Measurements from ENCODE around the gene ZNF518B.
"Not testable (repeated sequence)": the region's sequence is repeated elsewhere in the genome, so short reads cannot be mapped to it uniquely, and the experiment has no call there.

The ZNF518B gene

GRCh38 chr4:10438924-10439323 is 18.3 kb downstream of the ZNF518B start:
- TF ChIP-seq GATA1 (IDR thresholded peaks at IDR 0.05; ENCODE audit: low read depth, low read length), result no peak
- no peak for TF ChIP-seq POLR2A (IDR thresholded peaks at IDR 0.05; ENCODE audit: low read length)
- no peak for DNase-seq

DNA sequence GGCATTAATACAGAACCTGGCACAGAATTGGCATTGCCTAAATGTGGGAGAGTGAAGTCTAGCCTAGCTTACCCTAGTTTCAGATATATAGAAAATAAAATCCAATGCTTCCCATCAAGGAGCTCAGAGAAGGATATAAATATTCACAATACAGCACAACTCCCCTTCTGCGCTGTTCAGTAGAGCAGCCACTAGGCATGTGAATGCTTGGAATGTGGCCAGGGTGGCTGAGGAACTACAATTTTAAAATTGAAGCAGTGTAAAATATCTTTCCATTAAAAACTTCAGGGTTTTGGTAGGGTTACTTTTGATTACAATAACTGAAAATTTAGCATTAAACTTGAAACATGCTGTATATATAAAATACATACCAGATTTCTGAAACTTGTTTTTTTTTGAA is 19.5 kb downstream of the ZNF518B start:
- DNase-seq, result no peak
- no peak for TF ChIP-seq GATA1 (IDR thresholded peaks at IDR 0.05; ENCODE audit: low read depth, low read length)
- TF ChIP-seq POLR2A (IDR thresholded peaks at IDR 0.05; ENCODE audit: low read length), result no peak

GRCh38 chr4:10427680-10428079 is 29.5 kb downstream of the ZNF518B start:
- DNase-seq, result not testable (repeated sequence)

DNA sequence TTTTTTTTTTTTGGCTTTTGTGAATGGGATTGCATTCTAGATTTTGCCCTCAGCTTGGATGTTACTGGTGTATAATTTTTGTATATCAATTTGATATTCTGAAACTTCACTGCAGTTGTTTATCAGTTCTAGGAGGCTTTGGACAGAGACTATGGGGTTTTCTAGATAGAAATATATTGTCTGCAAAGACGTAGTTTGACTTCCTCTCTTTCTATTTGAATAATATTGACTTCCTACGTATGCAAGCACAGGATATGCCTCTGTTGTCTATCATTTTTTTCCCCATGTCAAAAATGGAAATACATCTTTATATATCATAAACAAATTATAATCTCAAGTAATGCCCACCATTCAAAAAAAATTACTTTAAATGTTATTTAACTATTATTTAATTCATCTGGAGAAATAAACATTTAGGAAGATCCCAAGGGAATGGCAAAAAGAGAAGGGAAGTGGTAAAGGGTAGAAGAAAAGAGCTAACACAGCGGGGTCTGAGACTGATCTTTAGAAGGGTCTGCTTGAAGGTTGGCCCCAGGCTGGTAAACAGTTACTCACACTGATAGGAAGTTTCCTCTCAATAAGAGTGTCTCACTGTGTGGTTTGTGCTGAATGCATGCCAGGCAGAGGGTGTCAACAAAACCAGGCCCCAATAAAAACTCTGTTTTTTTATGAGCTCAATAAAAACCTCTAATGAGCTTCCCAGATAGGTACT is 35.7 kb downstream of the ZNF518B start:
- DNase-seq, result no peak
- TF ChIP-seq GATA1 (IDR thresholded peaks at IDR 0.05; ENCODE audit: low read depth, low read length), result no peak
- no peak for TF ChIP-seq POLR2A (IDR thresholded peaks at IDR 0.05; ENCODE audit: low read length)

GRCh38 chr4:10417740-10418139 is 39.5 kb downstream of the ZNF518B start:
- TF ChIP-seq GATA1 (IDR thresholded peaks at IDR 0.05; ENCODE audit: low read depth, low read length) (no peak), POLR2A (IDR thresholded peaks at IDR 0.05; ENCODE audit: low read length) (no peak)
- no peak for DNase-seq

GRCh38 chr4:10416441-10416840 is 40.8 kb downstream of the ZNF518B start:
- TF ChIP-seq GATA1 (IDR thresholded peaks at IDR 0.05; ENCODE audit: low read depth, low read length) (no peak), POLR2A (IDR thresholded peaks at IDR 0.05; ENCODE audit: low read length) (no peak)
- DNase-seq, result no peak

- no peak for TF ChIP-seq GATA1 (IDR thresholded peaks at IDR 0.05; ENCODE audit: low read depth, low read length)
- TF ChIP-seq POLR2A (IDR thresholded peaks at IDR 0.05; ENCODE audit: low read length), result no peak
These were observed 44.0 kb downstream of the ZNF518B start for GRCh38 chr4:10413177-10413576.

DNA sequence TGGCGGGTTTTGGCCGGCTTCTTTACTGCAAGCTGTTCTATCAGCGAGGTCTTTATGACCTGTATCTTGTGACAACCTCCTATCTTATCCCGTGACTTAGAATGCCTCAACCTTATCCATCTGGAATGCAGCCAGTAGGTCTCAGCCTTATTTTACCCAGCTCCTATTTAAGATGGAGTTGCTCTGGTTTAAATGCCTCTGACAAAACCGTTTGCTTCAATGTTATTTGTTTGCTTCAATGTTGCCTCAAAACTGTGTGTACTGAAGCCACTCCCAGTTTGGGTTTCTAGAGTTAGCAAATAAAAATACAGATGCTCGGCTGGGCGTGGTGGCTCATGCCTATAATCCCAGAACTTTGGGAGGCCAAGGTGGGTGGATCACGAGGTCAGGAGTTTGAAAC is 51.6 kb downstream of the ZNF518B start:
- DNase-seq, result no peak
- TF ChIP-seq POLR2A (IDR thresholded peaks at IDR 0.05; ENCODE audit: low read length), result no peak
- TF ChIP-seq GATA1 (IDR thresholded peaks at IDR 0.05; ENCODE audit: low read depth, low read length), result no peak

More at GRCh38 chr4:10413177-10413576, 44.0 kb downstream of the ZNF518B start:
- DNase-seq, result no peak

- DNase-seq, result peak; percentile 67 to 81
- TF ChIP-seq GATA1 (IDR thresholded peaks at IDR 0.05; ENCODE audit: low read depth, low read length) (no peak), POLR2A (IDR thresholded peaks at IDR 0.05; ENCODE audit: low read length) (no peak)
These were observed 53.4 kb downstream of the ZNF518B start for GRCh38 chr4:10403633-10404445.

DNA sequence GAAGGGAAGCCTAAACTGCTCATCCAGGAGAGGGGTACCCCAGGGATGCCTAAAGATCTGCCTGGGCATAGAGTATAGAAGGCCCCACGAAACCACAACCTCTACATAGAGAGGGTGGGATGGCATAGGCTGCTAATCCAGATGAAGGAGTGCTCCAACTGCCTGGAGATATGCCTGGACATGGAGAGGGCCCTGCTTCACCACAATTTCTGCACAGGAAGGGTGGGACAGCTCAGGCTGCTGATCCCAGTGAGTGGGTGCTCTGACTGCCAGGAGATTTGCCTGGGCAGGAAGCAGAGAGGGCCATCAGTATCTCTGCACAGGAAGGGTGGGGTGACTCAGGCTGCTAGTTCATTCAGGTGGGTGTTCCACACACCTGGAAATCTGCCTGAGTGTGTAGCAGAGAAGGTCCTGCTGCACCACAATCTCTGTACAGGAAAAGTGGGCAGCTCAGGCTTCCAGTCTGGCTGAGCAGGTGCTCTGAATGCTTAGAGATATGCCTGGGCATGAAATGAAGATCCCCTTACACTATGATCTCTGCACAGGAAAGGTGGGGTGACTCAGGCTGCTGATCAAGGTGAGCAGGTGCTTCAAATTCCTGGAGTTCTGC is 61.1 kb downstream of the ZNF518B start:
- no peak for DNase-seq
- TF ChIP-seq GATA1 (IDR thresholded peaks at IDR 0.05; ENCODE audit: low read depth, low read length) (no peak), POLR2A (IDR thresholded peaks at IDR 0.05; ENCODE audit: low read length) (no peak)

Data from erythroblast (primary cell).